IPS DF 6.9 (cell line): ENCODE results near the gene ZSWIM6.

Source experiments
- DNase-seq: peaks from one replicate; pipeline ENCODE4 v3.0.0-alpha.2; 2013; ENCODE audit warnings: low read depth, low spot score
- H3K27ac ChIP-seq: one replicate; pipeline ENCODE4 v1.5.1; 2013; ENCODE audit warnings: low read length, control low read depth
- H3K27me3 ChIP-seq: 2 replicates; pipeline ENCODE4 v1.6.1; 2013; ENCODE audit warnings: mild to moderate bottlenecking, low read length; ENCODE audit not compliant: control insufficient read depth, insufficient read depth
- H3K36me3 ChIP-seq: 2 replicates; pipeline ENCODE4 v1.6.1; 2013; ENCODE audit warnings: low read length; ENCODE audit not compliant: control insufficient read depth, insufficient read depth
- H3K4me1 ChIP-seq: 2 replicates; pipeline ENCODE4 v1.6.1; 2013; ENCODE audit warnings: low read length; ENCODE audit not compliant: control insufficient read depth, insufficient read depth
- H3K4me3 ChIP-seq: 2 replicates; pipeline ENCODE4 v1.5.1; 2013; ENCODE audit warnings: mild to moderate bottlenecking, low read length
- H3K9me3 ChIP-seq: 2 replicates; pipeline ENCODE4 v1.6.1; 2013; ENCODE audit warnings: low read length, inconsistent platforms; ENCODE audit not compliant: control insufficient read depth, insufficient read depth
- WGBS: extraction: QIAGEN DNeasy Blood & Tissue Kit; methylation state at CpG from one replicate; pipeline ENCODE4 v1.1.7; 2013; ENCODE audit warnings: mixed read lengths, missing lambda C conversion rate; ENCODE audit not compliant: insufficient read length, insufficient coverage; 5-methylcytosine and 5-hydroxymethylcytosine counted together

Gene ZSWIM6

DNA sequence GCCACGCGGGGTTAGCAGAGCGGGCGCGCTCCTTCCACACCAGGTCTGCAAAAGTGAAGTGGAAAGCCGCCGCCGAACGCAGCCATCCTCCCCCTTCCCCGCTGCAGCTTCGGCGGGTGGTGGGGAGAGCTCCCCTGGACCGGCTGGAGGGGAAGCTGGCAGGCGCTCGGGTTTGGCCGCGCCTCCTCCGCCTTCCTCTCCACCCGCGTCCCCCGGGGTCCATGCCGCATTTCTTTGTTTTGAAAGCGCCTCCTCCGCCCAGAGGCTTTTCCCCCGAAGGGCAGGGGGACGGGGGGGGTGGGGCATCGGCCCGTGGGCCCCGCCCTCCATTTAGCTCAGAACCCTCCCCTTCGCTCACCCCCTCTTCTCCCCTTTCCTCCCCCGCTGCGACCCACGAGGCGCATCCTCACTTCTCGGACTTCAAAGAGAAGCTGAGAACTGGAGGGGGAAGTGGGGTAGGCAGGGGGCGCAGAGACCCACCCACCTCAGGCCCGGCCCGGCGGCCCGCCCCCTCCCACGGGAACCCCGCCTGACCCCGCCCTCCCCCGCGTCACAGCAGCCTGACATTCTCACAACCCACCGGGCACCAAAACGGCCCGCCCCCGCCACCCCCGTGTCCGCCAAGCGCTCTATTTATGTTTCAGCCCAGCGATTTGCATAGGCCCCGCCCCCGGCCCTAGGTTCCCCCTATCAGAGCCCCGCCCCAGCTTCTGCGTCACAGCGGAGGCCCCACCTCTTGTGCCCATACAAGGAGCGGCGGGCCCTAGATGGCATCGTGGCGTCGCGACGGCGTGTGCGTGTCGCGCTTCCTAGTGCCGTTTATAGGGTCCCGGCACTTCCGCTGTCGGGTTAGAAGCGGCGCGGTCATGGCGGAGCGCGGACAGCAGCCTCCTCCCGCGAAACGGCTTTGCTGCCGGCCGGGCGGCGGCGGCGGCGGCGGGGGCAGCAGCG lies at the start of gene ZSWIM6:
ZSWIM6 (plus strand) TSS at position 852 of the 951 bp plus-strand sequence; CDS start at position 867, 15 bp downstream.
- no peaks in the 10 kb centered on the region for H3K9me3 ChIP-seq
- no CpG with 5 or more reads among the region's 91 CpGs for WGBS
- no peaks in the 10 kb centered on the region for H3K36me3 ChIP-seq
- peak within 1 kb of the TSS; percentile 96 for H3K4me3 ChIP-seq
- DNase-seq: peak; percentile 81
- H3K27me3 ChIP-seq: peaks cover 42% of the 10 kb centered on the region
- H3K27ac ChIP-seq: no peak within 1 kb of the TSS
- H3K4me1 ChIP-seq: no peaks in the 10 kb centered on the region

GRCh38 chr5:61283471-61283870 lies 48.6 kb upstream of the ZSWIM6 start:
- Histone ChIP-seq H3K4me3 (no peak overlapping the region), H3K27ac (no peak overlapping the region), H3K9me3 (no peaks in the 10 kb centered on the region), H3K4me1 (no peaks in the 10 kb centered on the region), H3K27me3 (no peaks in the 10 kb centered on the region), H3K36me3 (no peaks in the 10 kb centered on the region)
- WGBS: no CpG with 5 or more reads among the region's 3 CpGs
- DNase-seq: no peak

DNA sequence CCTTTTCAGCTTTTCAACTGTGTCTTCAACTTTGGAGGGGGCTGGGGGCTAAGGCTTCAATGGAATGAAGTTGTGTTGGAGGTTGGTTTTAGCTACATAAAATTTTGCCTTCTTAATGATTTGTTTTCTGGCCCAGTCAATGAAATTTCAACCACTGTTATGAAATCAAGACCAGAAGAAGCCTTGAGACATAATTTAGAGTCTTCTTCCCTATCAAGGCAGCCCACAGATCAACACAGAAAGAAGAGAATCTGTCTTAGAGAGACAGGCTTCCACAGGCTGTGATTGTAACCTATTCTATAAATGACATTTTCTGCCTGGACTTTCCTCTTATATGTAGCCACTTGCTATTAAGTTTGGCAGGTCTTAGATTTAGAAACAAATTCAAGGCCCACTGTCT lies 46.5 kb upstream of the ZSWIM6 start:
- Histone ChIP-seq H3K27me3 (no peaks in the 10 kb centered on the region), H3K36me3 (no peaks in the 10 kb centered on the region), H3K4me1 (no peaks in the 10 kb centered on the region; the same call in 1 of the 2 replicates), H3K9me3 (no peaks in the 10 kb centered on the region), H3K4me3 (no peak overlapping the region), H3K27ac (no peak overlapping the region)
- no peak for DNase-seq

DNA sequence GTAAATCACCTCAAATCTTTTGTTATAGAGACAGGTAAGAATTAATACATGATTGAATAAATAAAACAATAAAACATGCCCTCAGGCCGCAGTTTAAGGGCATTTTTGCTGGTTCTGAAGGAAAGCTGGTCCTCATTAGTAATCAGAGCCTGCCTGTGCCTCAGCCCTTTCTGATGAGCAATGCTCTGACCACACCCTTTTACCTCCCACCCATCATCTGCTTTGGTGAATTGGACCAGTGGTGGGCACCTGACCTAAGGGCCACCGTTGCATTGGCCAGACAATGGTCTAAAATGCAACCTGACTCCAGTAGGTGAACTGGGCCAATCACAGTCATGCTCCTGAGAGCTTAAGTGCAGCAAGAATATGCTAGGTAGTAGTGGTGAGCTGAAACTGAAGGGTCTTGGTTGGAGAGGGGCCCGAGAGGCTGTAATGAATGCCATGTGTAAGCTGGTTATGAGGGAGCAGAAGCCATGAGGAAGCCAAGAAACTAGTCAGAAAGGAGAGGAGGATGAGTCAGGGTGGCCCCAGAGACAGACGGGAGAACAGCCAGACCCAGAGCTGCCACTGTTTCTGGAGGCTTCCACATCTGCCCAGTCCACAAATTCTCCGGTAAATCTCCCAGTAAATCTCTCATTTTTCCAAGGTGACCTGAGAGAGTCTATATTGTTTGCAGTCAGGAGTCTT lies 45.5 kb upstream of the ZSWIM6 start:
- no peaks in the 10 kb centered on the region for H3K36me3 ChIP-seq
- no peak for DNase-seq
- H3K9me3 ChIP-seq: no peaks in the 10 kb centered on the region
- no CpG with 5 or more reads among the region's 5 CpGs for WGBS
- no peaks in the 10 kb centered on the region for H3K27me3 ChIP-seq
- H3K27ac ChIP-seq: no peak overlapping the region
- H3K4me3 ChIP-seq: no peak overlapping the region
- no peaks in the 10 kb centered on the region; the same call in 1 of the 2 replicates for H3K4me1 ChIP-seq

DNA sequence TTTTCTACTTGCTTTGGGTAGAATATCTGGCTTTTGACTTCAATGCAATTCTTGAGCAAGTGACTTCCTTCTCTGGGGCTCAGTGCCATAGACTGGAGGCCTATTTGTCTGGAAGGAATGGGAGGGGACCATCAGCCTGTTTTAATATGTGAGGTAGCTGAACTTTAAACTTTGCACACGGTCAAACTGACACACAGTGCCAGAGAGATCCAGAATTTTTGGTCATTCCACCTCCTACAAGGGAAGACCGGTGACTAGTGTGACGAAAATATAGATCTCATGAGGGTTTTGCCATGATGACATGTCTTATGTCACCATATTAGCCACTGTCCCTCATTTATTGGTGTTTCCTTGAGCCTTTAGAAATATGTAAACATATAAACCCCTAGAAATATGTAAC lies 44.6 kb upstream of the ZSWIM6 start:
- WGBS: no CpG with 5 or more reads among the region's 3 CpGs
- Histone ChIP-seq H3K36me3 (no peaks in the 10 kb centered on the region), H3K4me3 (no peak overlapping the region), H3K27me3 (no peaks in the 10 kb centered on the region), H3K4me1 (no peaks in the 10 kb centered on the region; the same call in 1 of the 2 replicates), H3K27ac (no peak overlapping the region), H3K9me3 (no peaks in the 10 kb centered on the region)
- no peak for DNase-seq

GRCh38 chr5:61289241-61289640 lies 42.8 kb upstream of the ZSWIM6 start:
- Histone ChIP-seq H3K27me3 (no peaks in the 10 kb centered on the region), H3K36me3 (no peaks in the 10 kb centered on the region), H3K27ac (no peak overlapping the region), H3K4me3 (no peak overlapping the region), H3K4me1 (no peaks in the 10 kb centered on the region; the same call in 1 of the 2 replicates), H3K9me3 (no peaks in the 10 kb centered on the region)
- no peak for DNase-seq
- no CpG with 5 or more reads among the region's 2 CpGs for WGBS

- H3K4me3 ChIP-seq: no peak overlapping the region
- no peak for DNase-seq
Measured at GRCh38 chr5:61289669-61290306, 42.3 kb upstream of the ZSWIM6 start.

DNA sequence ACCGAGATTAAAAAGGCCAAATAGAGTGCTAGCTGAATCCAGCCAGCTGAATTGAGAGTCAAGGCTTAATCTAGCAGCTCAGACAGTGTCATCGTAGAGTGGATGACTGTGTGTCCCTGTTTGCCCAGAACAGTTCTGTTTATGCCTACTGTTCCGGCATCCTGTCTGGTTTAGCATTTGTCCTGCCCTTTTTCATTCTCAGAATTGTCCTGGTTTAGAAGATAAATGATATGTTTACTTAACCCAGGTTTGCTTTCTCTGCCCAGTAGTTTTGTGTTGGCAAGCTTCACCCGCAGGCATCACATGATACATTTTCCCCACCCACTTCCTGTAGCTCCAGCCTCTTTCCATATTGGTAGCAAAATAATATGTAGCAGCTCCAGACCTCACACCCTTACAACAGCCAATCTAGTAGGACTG lies 41.3 kb upstream of the ZSWIM6 start:
- Histone ChIP-seq H3K27me3 (no peaks in the 10 kb centered on the region), H3K36me3 (no peaks in the 10 kb centered on the region), H3K27ac (no peak overlapping the region), H3K4me1 (no peaks in the 10 kb centered on the region; the same call in 1 of the 2 replicates), H3K9me3 (no peaks in the 10 kb centered on the region), H3K4me3 (no peak overlapping the region)
- no CpG with 5 or more reads among the region's 4 CpGs for WGBS
- no peak for DNase-seq

More at GRCh38 chr5:61289669-61290306, 42.3 kb upstream of the ZSWIM6 start:
- WGBS: no CpG with 5 or more reads among the region's 7 CpGs
- Histone ChIP-seq H3K36me3 (no peaks in the 10 kb centered on the region), H3K27me3 (no peaks in the 10 kb centered on the region), H3K27ac (no peak overlapping the region), H3K9me3 (no peaks in the 10 kb centered on the region), H3K4me1 (no peaks in the 10 kb centered on the region; the same call in 1 of the 2 replicates)

- no peak overlapping the region for H3K4me3 ChIP-seq
- H3K27me3 ChIP-seq: no peaks in the 10 kb centered on the region
- WGBS: no CpG with 5 or more reads among the region's 7 CpGs
- no peak overlapping the region for H3K27ac ChIP-seq
- no peaks in the 10 kb centered on the region for H3K9me3 ChIP-seq
- no peak for DNase-seq
- no peaks in the 10 kb centered on the region; the same call in 1 of the 2 replicates for H3K4me1 ChIP-seq
- no peaks in the 10 kb centered on the region for H3K36me3 ChIP-seq
Measured at GRCh38 chr5:61292062-61292657, 39.9 kb upstream of the ZSWIM6 start.

DNA sequence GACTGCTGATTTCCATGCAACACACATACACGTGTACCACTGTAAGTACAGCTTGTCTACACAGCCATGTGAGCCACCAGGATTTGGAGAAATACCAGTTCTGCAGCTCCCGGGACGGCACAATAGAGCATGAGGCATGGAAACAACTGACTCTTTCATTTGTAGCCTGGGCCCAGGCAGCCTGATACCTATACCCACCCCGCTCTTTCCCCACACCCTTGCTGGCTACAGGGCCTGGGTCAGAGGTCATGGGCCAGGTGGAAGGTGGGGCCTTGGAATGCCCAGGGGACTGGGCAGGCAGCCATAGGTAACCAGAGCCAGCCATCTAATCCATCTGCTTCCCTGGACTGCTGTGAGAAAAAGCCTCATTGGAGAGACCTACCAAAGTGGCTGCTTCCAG lies 39.0 kb upstream of the ZSWIM6 start:
- no peak for DNase-seq
- Histone ChIP-seq H3K4me3 (no peak overlapping the region), H3K27me3 (no peaks in the 10 kb centered on the region), H3K36me3 (no peaks in the 10 kb centered on the region), H3K27ac (no peak overlapping the region), H3K4me1 (no peaks in the 10 kb centered on the region; the same call in 1 of the 2 replicates), H3K9me3 (no peaks in the 10 kb centered on the region)
- no CpG with 5 or more reads among the region's 4 CpGs for WGBS
